K562 (cell line): Measurements from ENCODE around the gene USB1. TPM values are rescaled to one million over a fixed set of nuclear protein-coding genes. Genes with fewer than 3 reads are reported as not detected.

Experiments
- EHMT2 ChIP-seq: fragments of 450-650 bp; IDR thresholded peaks from 2 replicates; pipeline ENCODE4 v1.6.1; 2018; ENCODE audit warnings: antibody characterized with exemption
- MECOM ChIP-seq: fragments of 250-450 bp; sonication (Bioruptor Pico); IDR thresholded peaks from 2 replicates; pipeline ENCODE4 v1.8.0; 2022; ENCODE audit warnings: inconsistent platforms
- RNF2 ChIP-seq: sonication (generic); IDR thresholded peaks from 2 replicates; pipeline ENCODE4 v1.6.1; 2016
- SMAD2 ChIP-seq: fragments of 150-350 bp; IDR thresholded peaks from 2 replicates; pipeline ENCODE4 v1.6.1; 2014; ENCODE audit warnings: low read depth, mild to moderate bottlenecking, low read length
- polyA plus RNA-seq, 8 experiments: library from polyadenylated mRNA; depleted of rRNA in 4 of 8; stranded (reverse) in 5 of 8; unstranded in 3 of 8; fragments of >200 nt; fragmentation: Nextera tagmentation in 2 of 8; fragmentation: Illumina TruSeq in 1 of 8; extraction: Ambion mirVana in 2 of 8; extraction: Trizol in 1 of 8; gene quantifications; 2 replicates each; pipeline versions ENCODE4 v1.2.1 to v1.2.3, GENCODE V29; 2011 to 2014; ENCODE audit warnings: inconsistent platforms in 1 of 8, missing spikeins in 1 of 8
- total RNA-seq, 7 experiments: library from RNA; depleted of rRNA in 6 of 7; stranded (reverse); fragments of >200 nt in 6 of 7; fragmentation: Illumina TruSeq in 2 of 7; extraction: Trizol in 2 of 7; gene quantifications; 2 replicates each; pipeline versions ENCODE4 v1.2.1 to v1.2.3, GENCODE V29; 2011 to 2021; ENCODE audit warnings: low replicate concordance in 1 of 7
- TF ChIP-seq, protein P1 (sequence below): fragments of 450-650 bp; IDR thresholded peaks from 2 replicates; pipeline ENCODE4 v1.6.1; 2016; ENCODE audit warnings: low read depth
- TF ChIP-seq, protein P2 (sequence below), 2 experiments: IDR thresholded peaks; 2 replicates each; pipeline ENCODE4 v1.6.1; 2012; ENCODE audit warnings: improper control_type of control experiment in 2 of 2, low read depth in 2 of 2, low read length in 2 of 2, borderline replicate concordance in 1 of 2

The USB1 gene
- total and polyA plus RNA-seq, 9 of the 15 experiments (the other 6 are each of a cell fraction or from before 2014, with no cell fraction given) = 11.6 to 73.6 (median 19.4) TPM

- TF ChIP-seq, protein P1, sequence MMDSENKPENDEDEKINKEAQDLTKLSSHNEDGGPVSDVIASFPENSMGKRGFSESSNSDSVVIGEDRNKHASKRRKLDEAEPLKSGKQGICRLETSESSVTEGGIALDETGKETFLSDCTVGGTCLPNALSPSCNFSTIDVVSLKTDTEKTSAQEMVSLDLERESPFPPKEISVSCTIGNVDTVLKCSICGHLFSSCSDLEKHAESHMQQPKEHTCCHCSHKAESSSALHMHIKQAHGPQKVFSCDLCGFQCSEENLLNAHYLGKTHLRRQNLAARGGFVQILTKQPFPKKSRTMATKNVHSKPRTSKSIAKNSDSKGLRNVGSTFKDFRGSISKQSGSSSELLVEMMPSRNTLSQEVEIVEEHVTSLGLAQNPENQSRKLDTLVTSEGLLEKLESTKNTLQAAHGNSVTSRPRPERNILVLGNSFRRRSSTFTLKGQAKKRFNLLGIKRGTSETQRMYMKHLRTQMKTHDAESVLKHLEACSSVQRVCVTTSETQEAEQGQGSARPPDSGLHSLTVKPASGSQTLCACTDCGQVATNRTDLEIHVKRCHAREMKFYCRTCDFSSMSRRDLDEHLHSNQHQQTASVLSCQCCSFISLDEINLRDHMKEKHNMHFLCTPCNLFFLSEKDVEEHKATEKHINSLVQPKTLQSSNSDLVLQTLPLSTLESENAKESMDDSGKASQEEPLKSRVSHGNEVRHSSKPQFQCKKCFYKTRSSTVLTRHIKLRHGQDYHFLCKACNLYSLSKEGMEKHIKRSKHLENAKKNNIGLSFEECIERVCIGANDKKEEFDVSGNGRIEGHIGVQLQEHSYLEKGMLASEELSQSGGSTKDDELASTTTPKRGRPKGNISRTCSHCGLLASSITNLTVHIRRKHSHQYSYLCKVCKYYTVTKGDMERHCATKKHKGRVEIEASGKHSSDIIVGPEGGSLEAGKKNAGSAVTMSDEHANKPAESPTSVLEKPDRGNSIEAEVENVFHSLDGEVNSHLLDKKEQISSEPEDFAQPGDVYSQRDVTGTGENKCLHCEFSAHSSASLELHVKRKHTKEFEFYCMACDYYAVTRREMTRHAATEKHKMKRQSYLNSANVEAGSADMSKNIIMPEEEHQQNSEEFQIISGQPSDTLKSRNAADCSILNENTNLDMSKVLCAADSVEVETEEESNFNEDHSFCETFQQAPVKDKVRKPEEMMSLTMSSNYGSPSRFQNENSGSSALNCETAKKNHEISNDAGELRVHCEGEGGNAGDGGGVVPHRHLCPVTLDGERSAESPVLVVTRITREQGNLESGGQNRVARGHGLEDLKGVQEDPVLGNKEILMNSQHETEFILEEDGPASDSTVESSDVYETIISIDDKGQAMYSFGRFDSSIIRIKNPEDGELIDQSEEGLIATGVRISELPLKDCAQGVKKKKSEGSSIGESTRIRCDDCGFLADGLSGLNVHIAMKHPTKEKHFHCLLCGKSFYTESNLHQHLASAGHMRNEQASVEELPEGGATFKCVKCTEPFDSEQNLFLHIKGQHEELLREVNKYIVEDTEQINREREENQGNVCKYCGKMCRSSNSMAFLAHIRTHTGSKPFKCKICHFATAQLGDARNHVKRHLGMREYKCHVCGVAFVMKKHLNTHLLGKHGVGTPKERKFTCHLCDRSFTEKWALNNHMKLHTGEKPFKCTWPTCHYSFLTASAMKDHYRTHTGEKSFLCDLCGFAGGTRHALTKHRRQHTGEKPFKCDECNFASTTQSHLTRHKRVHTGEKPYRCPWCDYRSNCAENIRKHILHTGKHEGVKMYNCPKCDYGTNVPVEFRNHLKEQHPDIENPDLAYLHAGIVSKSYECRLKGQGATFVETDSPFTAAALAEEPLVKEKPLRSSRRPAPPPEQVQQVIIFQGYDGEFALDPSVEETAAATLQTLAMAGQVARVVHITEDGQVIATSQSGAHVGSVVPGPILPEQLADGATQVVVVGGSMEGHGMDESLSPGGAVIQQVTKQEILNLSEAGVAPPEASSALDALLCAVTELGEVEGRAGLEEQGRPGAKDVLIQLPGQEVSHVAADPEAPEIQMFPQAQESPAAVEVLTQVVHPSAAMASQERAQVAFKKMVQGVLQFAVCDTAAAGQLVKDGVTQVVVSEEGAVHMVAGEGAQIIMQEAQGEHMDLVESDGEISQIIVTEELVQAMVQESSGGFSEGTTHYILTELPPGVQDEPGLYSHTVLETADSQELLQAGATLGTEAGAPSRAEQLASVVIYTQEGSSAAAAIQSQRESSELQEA = no peak
- TF ChIP-seq EHMT2 (no peak), RNF2 (no peak), MECOM (no peak), SMAD2 (no peak)
- TF ChIP-seq, protein P2, sequence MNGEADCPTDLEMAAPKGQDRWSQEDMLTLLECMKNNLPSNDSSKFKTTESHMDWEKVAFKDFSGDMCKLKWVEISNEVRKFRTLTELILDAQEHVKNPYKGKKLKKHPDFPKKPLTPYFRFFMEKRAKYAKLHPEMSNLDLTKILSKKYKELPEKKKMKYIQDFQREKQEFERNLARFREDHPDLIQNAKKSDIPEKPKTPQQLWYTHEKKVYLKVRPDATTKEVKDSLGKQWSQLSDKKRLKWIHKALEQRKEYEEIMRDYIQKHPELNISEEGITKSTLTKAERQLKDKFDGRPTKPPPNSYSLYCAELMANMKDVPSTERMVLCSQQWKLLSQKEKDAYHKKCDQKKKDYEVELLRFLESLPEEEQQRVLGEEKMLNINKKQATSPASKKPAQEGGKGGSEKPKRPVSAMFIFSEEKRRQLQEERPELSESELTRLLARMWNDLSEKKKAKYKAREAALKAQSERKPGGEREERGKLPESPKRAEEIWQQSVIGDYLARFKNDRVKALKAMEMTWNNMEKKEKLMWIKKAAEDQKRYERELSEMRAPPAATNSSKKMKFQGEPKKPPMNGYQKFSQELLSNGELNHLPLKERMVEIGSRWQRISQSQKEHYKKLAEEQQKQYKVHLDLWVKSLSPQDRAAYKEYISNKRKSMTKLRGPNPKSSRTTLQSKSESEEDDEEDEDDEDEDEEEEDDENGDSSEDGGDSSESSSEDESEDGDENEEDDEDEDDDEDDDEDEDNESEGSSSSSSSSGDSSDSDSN (IDR thresholded peaks at IDR 0.05; ENCODE audit: borderline replicate concordance in 1 of 2, low read depth in 2 of 2, low read length in 2 of 2) = no peak
Measured at GRCh38 chr16:57988929-57989328, 12.3 kb upstream of the USB1 start (continued).
